Tibial artery (tissue), 4 donors: ENCODE results near the gene NPAS3.

Experiments used
- DNase-seq, 2 donors: peaks; one replicate each; pipeline ENCODE4 v3.0.0-alpha.2; 2019
- H3K27ac ChIP-seq, 2 donors: fragments of 200-600 bp; sonication (generic) in 1 of 2; 1 replicate in 1 of 2; 2 replicates in 1 of 2; pipeline ENCODE4 v1.5.1; 2018 to 2019; ENCODE audit warnings: mild to moderate bottlenecking in 1 of 2
- H3K27me3 ChIP-seq, 2 donors: fragments of 200-600 bp; sonication (generic) in 1 of 2; one replicate each; pipeline versions ENCODE4 v1.5.1 to v1.6.0; 2016 to 2019
- H3K36me3 ChIP-seq, 3 donors: fragments of 200-600 bp; sonication (generic) in 2 of 3; one replicate each; pipeline ENCODE4 v1.5.1; 2016 to 2019; ENCODE audit warnings: mild to moderate bottlenecking in 2 of 3
- H3K4me1 ChIP-seq, 4 donors: fragments of 200-600 bp; sonication (generic) in 2 of 4; 1 replicate in 3 of 4; 2 replicates in 1 of 4; pipeline ENCODE4 v1.5.1; 2016 to 2019
- H3K4me3 ChIP-seq, 2 donors: fragments of 200-600 bp; sonication (generic) in 1 of 2; 1 replicate in 1 of 2; 2 replicates in 1 of 2; pipeline ENCODE4 v1.5.1; 2018 to 2019; ENCODE audit warnings: mild to moderate bottlenecking in 2 of 2
- H3K9me3 ChIP-seq, 3 donors: fragments of 200-600 bp; sonication (generic) in 1 of 3; one replicate each; pipeline ENCODE4 v1.5.1; 2016 to 2019
- intact Hi-C: fragments of 100-400 bp; cut with DNase I; formaldehyde crosslinking; loops from one replicate; pipeline ENCODE4 v1.15.0; 2023; ENCODE audit warnings: low total_unique reads
- TF ChIP-seq, protein P1 (sequence below), 2 experiments: fragments of 200-600 bp in 1 of 2; fragments of 450-650 bp in 1 of 2; IDR thresholded peaks; one replicate each; pipeline ENCODE4 v1.5.1; 2017 to 2019; ENCODE audit warnings: antibody characterized with exemption in 2 of 2, mild to moderate bottlenecking in 1 of 2, moderate library complexity in 1 of 2

NPAS3 gene

DNA sequence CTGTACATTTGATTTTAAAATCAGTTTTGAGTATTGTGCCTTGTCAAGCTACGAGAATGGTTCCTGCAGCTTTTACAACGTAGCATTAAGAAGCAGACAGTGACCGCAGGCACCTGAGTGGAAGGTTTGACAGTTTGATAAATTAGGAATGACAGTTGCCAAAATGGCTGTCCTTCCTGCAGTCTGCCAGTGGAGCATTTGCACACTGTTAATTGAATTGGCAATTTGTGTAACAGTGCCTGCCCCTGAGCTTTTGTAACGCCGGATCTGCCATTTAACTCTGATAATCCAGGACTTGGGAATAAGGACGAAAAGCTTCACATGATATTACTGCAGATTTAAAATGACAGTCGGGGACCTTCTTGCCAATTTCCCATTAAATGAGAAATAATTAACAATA, 385.3 kb downstream of the NPAS3 start:
- intact Hi-C loops = no loop called here
- H3K36me3 ChIP-seq = no peaks in the 10 kb centered on the region
- H3K4me1 ChIP-seq = no peaks in the 10 kb centered on the region
- H3K27me3 ChIP-seq = no peaks in the 10 kb centered on the region
- no peak overlapping the region for H3K27ac ChIP-seq
- no peak for DNase-seq
- H3K4me3 ChIP-seq = no peak overlapping the region
- TF ChIP-seq, protein P1, sequence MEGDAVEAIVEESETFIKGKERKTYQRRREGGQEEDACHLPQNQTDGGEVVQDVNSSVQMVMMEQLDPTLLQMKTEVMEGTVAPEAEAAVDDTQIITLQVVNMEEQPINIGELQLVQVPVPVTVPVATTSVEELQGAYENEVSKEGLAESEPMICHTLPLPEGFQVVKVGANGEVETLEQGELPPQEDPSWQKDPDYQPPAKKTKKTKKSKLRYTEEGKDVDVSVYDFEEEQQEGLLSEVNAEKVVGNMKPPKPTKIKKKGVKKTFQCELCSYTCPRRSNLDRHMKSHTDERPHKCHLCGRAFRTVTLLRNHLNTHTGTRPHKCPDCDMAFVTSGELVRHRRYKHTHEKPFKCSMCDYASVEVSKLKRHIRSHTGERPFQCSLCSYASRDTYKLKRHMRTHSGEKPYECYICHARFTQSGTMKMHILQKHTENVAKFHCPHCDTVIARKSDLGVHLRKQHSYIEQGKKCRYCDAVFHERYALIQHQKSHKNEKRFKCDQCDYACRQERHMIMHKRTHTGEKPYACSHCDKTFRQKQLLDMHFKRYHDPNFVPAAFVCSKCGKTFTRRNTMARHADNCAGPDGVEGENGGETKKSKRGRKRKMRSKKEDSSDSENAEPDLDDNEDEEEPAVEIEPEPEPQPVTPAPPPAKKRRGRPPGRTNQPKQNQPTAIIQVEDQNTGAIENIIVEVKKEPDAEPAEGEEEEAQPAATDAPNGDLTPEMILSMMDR (IDR thresholded peaks at IDR 0.05) = no peak
- no peaks in the 10 kb centered on the region for H3K9me3 ChIP-seq

DNA sequence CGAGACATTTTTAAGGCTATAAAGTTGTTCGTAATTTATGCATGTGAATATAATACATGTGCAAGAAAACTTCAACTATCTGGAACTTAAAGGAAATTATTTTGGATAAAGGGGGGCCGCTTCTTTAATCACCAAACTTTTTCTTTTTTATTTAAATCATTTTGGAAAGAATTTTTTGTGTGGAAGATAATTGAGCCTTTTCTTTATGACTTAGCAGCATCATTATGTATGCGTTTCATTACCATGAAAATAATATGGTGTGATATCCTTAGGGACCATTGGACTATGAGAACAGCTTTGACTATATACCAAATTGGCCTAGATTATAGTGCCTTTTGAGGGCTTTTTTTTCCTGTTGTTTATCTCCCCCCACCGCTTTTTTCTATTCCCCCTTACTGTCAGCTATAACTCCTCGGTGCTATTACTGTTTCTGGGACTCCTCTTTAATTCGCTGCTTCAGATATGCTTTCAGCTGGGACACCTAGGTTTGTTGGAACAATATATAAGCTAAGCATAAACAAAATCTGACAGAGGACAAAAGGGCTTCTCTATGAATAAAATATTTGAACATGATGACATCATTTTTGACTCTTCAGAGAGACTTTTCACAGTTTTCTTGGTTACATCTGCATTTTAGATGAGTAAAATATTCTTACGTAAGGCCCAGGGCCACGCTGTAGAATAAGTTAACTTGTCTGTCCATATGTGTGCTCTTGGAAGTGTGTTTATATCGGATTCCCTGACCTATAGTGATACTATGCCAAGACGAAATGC, 392.7 kb downstream of the NPAS3 start:
- H3K27me3 ChIP-seq = no peaks in the 10 kb centered on the region
- TF ChIP-seq, protein P1 (IDR thresholded peaks at IDR 0.05) = no peak
- no peak overlapping the region for H3K27ac ChIP-seq
- DNase-seq = no peak
- intact Hi-C loops = no loop called here
- H3K4me1 ChIP-seq = peaks cover 0 to 7% (median 0%) of the 10 kb centered on the region in 4 donors
- no peak overlapping the region for H3K4me3 ChIP-seq
- H3K36me3 ChIP-seq = no peaks in the 10 kb centered on the region
- H3K9me3 ChIP-seq = peaks cover 0 to 2% (median 2%) of the 10 kb centered on the region in 3 donors

DNA sequence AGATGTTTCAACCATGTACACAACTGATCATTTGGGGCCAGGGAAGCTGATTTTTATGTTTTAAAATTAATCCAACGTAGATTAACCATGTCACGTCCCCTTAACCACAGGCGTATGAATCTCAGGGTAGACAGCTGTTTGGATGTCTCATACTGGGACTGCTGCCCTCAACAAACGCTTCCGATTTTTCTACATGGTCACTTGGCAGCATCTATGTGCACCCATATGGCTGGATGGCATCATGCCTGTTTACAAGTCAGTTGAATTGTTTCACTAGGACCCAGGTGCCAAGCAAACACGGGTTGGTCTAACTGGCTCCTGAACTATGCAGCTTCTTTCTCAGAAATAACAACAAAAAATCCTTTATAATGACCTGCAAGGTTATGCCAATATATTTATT, 393.8 kb downstream of the NPAS3 start:
- no peak for DNase-seq
- Histone ChIP-seq H3K9me3 (peaks cover 0 to 5% (median 5%) of the 10 kb centered on the region in 3 donors), H3K27me3 (no peaks in the 10 kb centered on the region), H3K36me3 (no peaks in the 10 kb centered on the region), H3K4me3 (no peak overlapping the region), H3K27ac (no peak overlapping the region), H3K4me1 (peaks cover 0 to 7% (median 0%) of the 10 kb centered on the region in 4 donors)
- intact Hi-C loops = no loop called here
- TF ChIP-seq, protein P1 (IDR thresholded peaks at IDR 0.05) = no peak

DNA sequence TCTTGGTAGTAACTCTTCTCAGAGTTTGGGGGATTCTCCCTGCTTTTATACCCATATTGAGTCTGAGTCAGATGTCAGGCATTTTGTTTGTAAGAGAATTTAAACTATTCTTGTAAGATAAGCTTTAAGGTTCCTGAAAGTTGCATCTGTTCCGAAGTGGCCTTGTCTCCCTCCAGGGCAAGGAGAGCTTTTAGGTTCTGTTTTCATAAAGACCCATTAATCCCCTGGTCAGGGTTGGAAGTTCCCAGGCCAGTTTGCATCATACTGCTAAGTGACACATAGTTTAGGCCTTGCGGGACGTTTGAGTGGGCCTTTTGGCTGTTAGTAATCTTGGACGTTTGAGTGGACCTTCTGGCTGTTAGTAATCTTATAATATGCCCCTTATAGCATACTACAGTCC, 396.7 kb downstream of the NPAS3 start:
- peaks cover 0 to 5% (median 5%) of the 10 kb centered on the region in 3 donors for H3K9me3 ChIP-seq
- intact Hi-C loops = no loop called here
- TF ChIP-seq, protein P1 (IDR thresholded peaks at IDR 0.05) = no peak
- peaks cover 0 to 7% (median 0%) of the 10 kb centered on the region in 4 donors for H3K4me1 ChIP-seq
- H3K36me3 ChIP-seq = no peaks in the 10 kb centered on the region
- no peak for DNase-seq
- H3K4me3 ChIP-seq = no peak overlapping the region
- H3K27me3 ChIP-seq = no peaks in the 10 kb centered on the region
- no peak overlapping the region for H3K27ac ChIP-seq

DNA sequence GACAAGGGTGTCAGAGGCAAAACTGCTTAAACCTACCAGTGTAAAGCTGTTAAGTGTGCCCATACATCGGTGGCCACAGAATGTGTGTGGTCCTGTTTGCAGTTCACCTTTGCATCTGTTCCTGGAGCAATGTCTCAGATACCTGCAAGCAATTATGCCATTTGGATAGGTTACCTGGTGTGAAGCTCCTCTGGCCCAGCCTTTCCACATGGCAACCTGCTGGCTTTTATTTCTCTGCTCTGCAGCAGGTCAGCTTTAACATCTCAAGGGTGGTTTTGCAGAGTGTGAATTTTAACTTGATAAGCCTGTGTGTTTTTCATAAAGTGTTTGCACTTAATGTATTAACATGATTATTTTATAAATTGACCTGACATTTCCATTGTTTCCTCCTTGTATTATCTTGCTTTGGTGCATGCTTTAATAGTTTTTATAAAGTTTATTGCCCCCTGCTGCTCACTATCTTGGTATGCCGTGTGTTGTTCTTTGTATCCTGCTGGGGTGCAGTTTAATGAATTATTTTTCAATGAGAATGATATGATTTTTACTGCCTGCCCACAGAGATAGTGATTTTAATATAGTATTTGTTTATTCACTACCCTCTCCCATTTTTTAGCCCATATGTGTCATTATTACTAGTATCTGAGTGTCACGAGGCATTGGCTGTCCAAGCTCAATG, 403.8 kb downstream of the NPAS3 start:
- TF ChIP-seq, protein P1 (IDR thresholded peaks at IDR 0.05) = no peak
- Histone ChIP-seq H3K4me3 (no peak overlapping the region), H3K4me1 (no peaks in the 10 kb centered on the region), H3K27ac (no peak overlapping the region), H3K36me3 (no peaks in the 10 kb centered on the region), H3K27me3 (no peaks in the 10 kb centered on the region), H3K9me3 (no peaks in the 10 kb centered on the region)
- intact Hi-C loops = no loop called here
- no peak for DNase-seq
